Lower leg skin (tissue), 4 donors: ENCODE data around the gene CSMD2. TPM values are rescaled to one million over a fixed set of nuclear protein-coding genes. Genes with fewer than 3 reads are reported as not detected.

ENCODE experiments used
- DNase-seq, 2 donors: peaks; one replicate each; pipeline ENCODE4 v3.0.0-alpha.2; 2019; ENCODE audit warnings: low spot score in 2 of 2
- H3K4me3 ChIP-seq: fragments of 200-600 bp; sonication (generic); 2 replicates; pipeline ENCODE4 v1.5.1; 2017; ENCODE audit warnings: mild to moderate bottlenecking, low read depth; ENCODE audit not compliant: poor library complexity, severe bottlenecking
- CTCF ChIP-seq, 3 donors: fragments of 450-650 bp; IDR thresholded peaks; one replicate each; pipeline ENCODE4 v1.5.1; 2016; ENCODE audit warnings: antibody characterized with exemption in 3 of 3, mild to moderate bottlenecking in 3 of 3, moderate library complexity in 2 of 3
- POLR2A ChIP-seq, 2 donors: fragments of 450-650 bp; IDR thresholded peaks; one replicate each; pipeline ENCODE4 v1.6.1; 2016 to 2017; ENCODE audit warnings: antibody characterized with exemption in 2 of 2, mild to moderate bottlenecking in 1 of 2, moderate library complexity in 1 of 2
- WGBS, 2 donors: methylation state at CpG; one replicate each; pipeline ENCODE4 v1.1.5; 2018; 5-methylcytosine and 5-hydroxymethylcytosine counted together
- intact Hi-C: fragments of 100-400 bp; cut with DNase I; formaldehyde crosslinking; loops from one replicate; pipeline ENCODE4 v1.15.0; 2023; ENCODE audit warnings: low total_unique reads
- total RNA-seq, 4 donors: library from RNA; depleted of rRNA; stranded (reverse); fragments of >200 nt; gene quantifications; one replicate each; pipeline ENCODE4 v1.1.0, GENCODE V29; 2016

CSMD2 gene
- total RNA-seq, 4 donors from 2014 or later = 0.11 to 1.0 TPM; not detected in 2

GRCh38 chr1:33655496-33655895 is 509.5 kb downstream of the CSMD2 start:
- WGBS, 2 donors = 64 to 71% methylated on average over 7 of the region's 7 CpGs
- TF ChIP-seq CTCF (IDR thresholded peaks at IDR 0.05) (no peak), POLR2A (IDR thresholded peaks at IDR 0.05) (no peak)
- intact Hi-C loops = no loop called here
- no peak for DNase-seq
- H3K4me3 ChIP-seq = no peak overlapping the region

GRCh38 chr1:33654267-33654834 is 510.7 kb downstream of the CSMD2 start:
- H3K4me3 ChIP-seq = no peak overlapping the region
- intact Hi-C loops = no loop called here
- no peak for DNase-seq
- 68 to 71% methylated on average over 7 of the region's 7 CpGs for WGBS, 2 donors
- TF ChIP-seq CTCF (IDR thresholded peaks at IDR 0.05) (no peak), POLR2A (IDR thresholded peaks at IDR 0.05) (no peak)

- WGBS, 2 donors = 79 to 92% methylated on average over 12 of the region's 12 CpGs
Measured at GRCh38 chr1:33653226-33653625, 511.8 kb downstream of the CSMD2 start.

GRCh38 chr1:33650708-33651107 is 514.3 kb downstream of the CSMD2 start:
- 76 to 81% methylated on average over 3 of the region's 3 CpGs for WGBS, 2 donors
- intact Hi-C loops = no loop called here
- TF ChIP-seq CTCF (IDR thresholded peaks at IDR 0.05) (no peak), POLR2A (IDR thresholded peaks at IDR 0.05) (no peak)
- H3K4me3 ChIP-seq = no peak overlapping the region
- DNase-seq = no peak

More at GRCh38 chr1:33653226-33653625, 511.8 kb downstream of the CSMD2 start:
- no peak for DNase-seq
- TF ChIP-seq CTCF (IDR thresholded peaks at IDR 0.05) (no peak), POLR2A (IDR thresholded peaks at IDR 0.05) (no peak)
- H3K4me3 ChIP-seq = no peak overlapping the region
- intact Hi-C loops = no loop called here

- intact Hi-C loops = no loop called here
- no peak for DNase-seq
- H3K4me3 ChIP-seq = no peak overlapping the region
- TF ChIP-seq POLR2A (IDR thresholded peaks at IDR 0.05) (no peak), CTCF (IDR thresholded peaks at IDR 0.05) (no peak)
- 89 to 92% methylated on average over 7 of the region's 7 CpGs for WGBS, 2 donors
Measured at GRCh38 chr1:33649759-33650158, 515.3 kb downstream of the CSMD2 start.

- no peak for TF ChIP-seq CTCF (IDR thresholded peaks at IDR 0.05)
- TF ChIP-seq POLR2A (IDR thresholded peaks at IDR 0.05) = no peak
- intact Hi-C loops = no loop called here
- DNase-seq = no peak
- 67 to 69% methylated on average over 4 of the region's 4 CpGs for WGBS, 2 donors
- H3K4me3 ChIP-seq = no peak overlapping the region
Measured at GRCh38 chr1:33643216-33643615, 521.8 kb downstream of the CSMD2 start.
